GM12873 (cell line): ENCODE results near the gene CASZ1.

Experiments
- TF ChIP-seq, protein P1 (sequence below): IDR thresholded peaks from 2 replicates; pipeline ENCODE4 v1.5.1; 2012; ENCODE audit warnings: low read depth, mild to moderate bottlenecking, moderate library complexity, low read length, control low read depth; ENCODE audit not compliant: insufficient read depth; ENCODE audit errors: missing control alignments

The CASZ1 gene

DNA sequence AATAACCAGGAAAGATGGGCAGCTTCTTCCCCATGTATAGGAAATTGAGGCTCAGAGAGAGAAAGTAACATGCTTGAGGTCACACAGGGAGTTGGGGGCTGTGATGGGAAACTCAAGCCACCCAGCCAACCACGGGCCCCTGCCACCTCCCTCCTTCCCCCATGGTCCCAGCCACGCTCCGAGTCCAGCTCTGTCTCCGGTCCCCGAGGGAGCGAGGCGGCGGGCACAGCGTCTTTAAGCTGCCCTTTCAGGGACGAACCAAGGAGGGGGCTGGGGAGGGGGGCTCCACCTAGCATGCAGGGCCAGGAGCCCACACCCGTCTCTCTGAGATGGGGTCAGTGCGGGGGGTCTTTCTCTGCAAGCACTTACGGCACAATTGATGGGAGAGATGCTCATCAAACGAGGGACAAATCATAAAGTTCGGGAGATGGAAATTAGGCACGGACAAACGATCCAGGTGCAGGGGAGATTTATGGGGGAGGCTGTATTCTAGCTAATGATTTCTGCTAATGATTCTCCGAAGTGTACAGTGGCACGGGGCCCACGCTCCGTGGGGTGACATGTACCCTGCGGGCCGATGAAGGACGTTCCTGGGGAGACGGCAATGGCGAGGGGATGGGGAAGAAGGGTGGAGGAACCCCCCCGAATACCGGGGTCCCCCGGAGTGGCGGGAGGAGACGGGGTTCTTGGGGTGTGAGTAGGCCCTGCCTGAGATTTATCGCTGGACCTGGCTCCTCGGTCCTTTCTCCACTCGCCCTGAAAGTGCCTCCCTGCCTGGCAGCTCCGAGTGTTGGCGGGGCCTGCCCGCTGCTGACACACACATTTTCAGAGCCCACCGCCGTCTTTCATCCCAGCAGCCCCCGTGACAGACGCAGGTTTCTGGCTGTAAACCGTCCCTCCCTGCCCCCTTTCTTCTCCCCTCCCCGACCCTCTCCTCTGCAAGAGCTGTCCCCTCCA lies 31.2 kb upstream of the CASZ1 start:
- TF ChIP-seq, protein P1, sequence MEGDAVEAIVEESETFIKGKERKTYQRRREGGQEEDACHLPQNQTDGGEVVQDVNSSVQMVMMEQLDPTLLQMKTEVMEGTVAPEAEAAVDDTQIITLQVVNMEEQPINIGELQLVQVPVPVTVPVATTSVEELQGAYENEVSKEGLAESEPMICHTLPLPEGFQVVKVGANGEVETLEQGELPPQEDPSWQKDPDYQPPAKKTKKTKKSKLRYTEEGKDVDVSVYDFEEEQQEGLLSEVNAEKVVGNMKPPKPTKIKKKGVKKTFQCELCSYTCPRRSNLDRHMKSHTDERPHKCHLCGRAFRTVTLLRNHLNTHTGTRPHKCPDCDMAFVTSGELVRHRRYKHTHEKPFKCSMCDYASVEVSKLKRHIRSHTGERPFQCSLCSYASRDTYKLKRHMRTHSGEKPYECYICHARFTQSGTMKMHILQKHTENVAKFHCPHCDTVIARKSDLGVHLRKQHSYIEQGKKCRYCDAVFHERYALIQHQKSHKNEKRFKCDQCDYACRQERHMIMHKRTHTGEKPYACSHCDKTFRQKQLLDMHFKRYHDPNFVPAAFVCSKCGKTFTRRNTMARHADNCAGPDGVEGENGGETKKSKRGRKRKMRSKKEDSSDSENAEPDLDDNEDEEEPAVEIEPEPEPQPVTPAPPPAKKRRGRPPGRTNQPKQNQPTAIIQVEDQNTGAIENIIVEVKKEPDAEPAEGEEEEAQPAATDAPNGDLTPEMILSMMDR = no peak

DNA sequence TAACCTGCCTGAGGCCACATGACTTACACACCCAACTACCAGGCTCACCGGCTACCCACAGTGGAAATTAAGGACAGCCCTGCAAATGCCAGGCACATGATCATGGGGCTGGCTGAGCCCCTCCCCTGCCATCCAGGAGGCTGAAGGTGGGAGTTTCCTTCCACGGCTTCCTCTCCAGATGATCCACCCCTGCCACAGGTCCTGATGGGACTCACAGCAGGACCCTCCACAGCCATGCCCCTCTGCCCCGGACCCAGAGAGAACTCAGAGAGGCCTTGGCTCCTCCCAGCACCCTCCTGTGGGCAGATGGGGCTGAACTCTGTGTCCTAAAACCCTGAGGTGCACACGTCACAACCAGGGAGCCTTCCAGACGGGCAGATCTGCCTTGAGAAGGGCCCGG lies 29.1 kb upstream of the CASZ1 start:
- TF ChIP-seq, protein P1 = no peak

DNA sequence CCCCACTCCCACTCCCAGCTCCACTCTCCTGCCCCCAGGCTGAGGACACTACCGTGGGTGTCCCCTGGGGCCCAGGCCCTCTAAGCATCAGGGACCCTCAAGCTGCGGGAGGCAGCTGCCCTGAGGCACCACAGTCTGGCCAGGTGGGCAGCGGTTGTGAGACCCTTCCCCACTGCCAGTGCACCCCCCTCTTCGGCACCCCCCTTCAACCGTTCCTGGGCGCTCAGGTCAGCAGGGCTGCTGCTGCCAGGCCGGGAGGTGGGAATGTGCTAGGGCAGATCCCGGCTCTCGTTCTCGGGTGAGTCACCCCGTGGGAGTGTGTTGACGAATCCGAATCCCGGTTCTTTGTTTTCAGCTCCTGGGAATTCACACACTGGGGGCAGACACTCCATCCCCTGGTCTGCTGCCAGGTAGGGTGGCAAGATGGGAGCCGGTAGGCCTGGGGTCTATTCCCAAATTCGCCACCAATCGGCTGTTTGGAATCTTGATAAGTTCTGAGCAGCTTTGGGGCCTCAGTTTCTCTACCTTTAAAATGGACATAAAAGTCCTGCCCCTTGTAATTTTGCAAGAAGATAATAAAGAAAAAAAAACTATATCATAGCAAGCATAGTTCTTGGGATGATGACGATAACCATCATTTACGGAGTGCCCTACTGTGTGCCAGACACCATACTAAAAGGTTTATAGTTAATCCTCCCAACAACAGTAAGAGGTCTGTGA lies 28.5 kb upstream of the CASZ1 start:
- TF ChIP-seq, protein P1 = no peak

DNA sequence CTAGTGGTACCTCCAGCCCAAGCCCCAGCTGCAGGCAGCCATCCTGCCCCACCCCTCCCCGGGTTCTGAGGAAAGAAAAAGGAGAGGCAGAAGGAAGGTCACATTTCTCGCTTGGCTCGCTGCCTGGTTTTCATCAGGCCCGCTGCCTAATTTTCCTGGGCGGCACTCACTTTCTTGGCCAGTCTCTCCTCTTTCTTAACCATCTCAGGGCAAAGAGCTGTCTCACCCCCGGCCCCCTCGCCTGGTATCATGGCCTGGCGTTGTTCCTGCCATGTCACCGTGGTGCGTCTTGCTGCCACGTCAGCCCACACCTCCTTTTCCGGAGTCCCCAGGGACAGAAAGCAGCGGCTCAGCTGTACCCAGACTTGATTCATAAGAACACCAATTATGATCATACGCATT lies 26.6 kb upstream of the CASZ1 start:
- TF ChIP-seq, protein P1 = no peak

DNA sequence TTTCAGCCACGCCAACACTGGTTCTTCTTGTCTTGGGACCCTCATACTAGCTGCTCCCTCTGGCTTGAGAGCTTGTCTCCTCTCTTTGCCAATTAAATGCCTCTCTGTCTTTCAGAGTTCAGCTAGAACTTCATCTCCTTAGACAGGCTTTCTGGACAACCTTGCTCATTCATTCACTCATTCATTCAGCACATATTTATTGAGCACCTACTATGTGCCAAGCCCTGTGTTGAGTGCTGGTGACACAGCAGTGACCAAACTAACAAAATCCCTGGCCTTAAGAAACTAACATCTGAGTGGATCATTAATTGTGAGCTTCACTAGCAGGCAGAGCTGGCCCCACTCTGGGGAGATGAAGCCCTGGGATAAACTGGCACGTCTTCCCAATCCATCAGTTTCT lies 24.9 kb upstream of the CASZ1 start:
- TF ChIP-seq, protein P1 = no peak

DNA sequence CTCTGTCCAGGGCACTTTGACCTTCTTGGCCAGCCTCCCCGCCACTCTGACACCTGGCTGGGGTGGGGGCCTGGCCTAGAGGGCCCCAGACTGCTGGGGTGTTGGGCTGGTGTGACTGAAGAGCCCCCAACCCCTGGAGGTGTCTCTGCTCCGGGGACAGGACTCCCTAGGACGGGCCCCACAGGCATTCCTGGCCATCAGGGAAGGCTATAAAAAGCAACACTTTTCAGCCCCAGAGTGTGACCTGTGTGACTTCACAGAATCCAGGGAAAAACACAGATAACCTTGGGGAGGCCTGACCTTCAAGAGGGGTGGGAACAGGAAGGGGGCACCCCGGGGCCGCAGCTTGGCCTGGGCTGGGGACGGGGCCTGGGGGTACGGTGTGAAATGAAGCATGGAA lies 24.0 kb upstream of the CASZ1 start:
- TF ChIP-seq, protein P1 = no peak

DNA sequence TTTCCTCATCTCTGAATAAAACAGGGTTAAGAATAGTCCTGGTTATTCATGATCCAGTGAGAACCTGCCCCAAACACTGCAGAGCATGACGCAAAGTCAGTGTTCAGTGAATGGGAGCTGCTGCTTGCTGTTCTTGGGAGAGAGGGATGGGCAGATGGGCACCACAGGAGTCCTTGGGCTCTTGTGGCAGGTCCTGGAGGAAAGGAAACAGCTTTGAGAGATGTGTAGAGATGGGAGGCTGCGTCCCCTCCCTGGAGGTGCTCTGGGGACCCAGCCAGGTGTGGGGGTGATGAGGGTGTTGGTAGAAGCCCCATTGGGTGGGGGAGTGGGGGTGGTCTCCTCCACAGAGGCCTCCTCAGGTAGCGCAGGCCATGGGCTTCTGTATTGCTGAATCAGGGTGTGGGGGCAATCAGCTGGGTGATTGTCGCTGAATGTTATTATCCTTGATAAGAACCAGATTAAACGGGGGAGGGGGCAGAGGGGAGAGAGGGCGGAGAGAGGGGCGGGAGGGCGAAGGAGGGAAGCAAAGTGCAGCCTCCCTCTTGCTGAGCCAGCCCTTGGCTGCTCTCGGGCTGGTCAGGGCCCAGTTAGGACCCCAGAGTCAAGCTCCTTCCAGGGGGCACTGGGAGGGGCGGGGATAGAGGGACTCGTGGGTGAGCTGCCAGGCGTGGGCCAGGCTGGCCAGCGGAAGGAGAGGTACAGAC lies 22.9 kb upstream of the CASZ1 start:
- TF ChIP-seq, protein P1 = no peak
